Measurements from ENCODE around the gene TULP1.

DNA sequence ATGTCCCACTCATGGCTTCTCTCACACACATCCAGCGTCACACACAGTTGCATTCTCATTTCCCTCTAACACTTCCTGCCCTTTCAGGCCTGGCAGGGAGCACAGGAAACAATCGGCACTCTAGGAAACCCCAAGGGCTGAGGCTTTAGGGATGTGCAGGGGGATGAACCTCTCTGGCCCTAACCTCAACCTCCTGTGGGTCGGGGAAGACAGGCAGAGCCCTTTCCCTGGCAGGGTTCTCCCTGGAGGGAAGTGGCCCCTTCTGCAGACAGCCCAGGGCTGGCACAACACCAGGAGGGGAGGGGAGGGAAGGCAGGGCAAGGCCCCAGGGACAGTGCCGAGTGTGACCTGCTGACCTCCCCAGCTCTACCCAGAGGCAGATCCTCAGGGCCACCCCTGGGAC, 18.5 kb downstream of the TULP1 start:
- TF ChIP-seq RNF2 (IDR thresholded peaks at IDR 0.05; ENCODE audit: borderline replicate concordance, low read depth, low read length, missing control alignments, poor library complexity, severe bottlenecking): no peak
- TF ChIP-seq, protein P1, sequence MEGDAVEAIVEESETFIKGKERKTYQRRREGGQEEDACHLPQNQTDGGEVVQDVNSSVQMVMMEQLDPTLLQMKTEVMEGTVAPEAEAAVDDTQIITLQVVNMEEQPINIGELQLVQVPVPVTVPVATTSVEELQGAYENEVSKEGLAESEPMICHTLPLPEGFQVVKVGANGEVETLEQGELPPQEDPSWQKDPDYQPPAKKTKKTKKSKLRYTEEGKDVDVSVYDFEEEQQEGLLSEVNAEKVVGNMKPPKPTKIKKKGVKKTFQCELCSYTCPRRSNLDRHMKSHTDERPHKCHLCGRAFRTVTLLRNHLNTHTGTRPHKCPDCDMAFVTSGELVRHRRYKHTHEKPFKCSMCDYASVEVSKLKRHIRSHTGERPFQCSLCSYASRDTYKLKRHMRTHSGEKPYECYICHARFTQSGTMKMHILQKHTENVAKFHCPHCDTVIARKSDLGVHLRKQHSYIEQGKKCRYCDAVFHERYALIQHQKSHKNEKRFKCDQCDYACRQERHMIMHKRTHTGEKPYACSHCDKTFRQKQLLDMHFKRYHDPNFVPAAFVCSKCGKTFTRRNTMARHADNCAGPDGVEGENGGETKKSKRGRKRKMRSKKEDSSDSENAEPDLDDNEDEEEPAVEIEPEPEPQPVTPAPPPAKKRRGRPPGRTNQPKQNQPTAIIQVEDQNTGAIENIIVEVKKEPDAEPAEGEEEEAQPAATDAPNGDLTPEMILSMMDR (IDR thresholded peaks at IDR 0.05; ENCODE audit: control extremely low read depth in 1 of 3, insufficient read depth in 1 of 3, low read depth in 1 of 3, low read length in 3 of 3): no peak
- no peak for TF ChIP-seq POU5F1 (IDR thresholded peaks at IDR 0.05; ENCODE audit: low read depth, low read length)
- TF ChIP-seq, protein P2, sequence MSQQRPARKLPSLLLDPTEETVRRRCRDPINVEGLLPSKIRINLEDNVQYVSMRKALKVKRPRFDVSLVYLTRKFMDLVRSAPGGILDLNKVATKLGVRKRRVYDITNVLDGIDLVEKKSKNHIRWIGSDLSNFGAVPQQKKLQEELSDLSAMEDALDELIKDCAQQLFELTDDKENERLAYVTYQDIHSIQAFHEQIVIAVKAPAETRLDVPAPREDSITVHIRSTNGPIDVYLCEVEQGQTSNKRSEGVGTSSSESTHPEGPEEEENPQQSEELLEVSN (IDR thresholded peaks at IDR 0.05): no peak
- no peak for TF ChIP-seq POLR2A (IDR thresholded peaks at IDR 0.05; ENCODE audit: control extremely low read depth in 1 of 2, low read depth in 2 of 2, low read length in 2 of 2)
- TF ChIP-seq CREB1 (IDR thresholded peaks at IDR 0.05): no peak
- no peak for TF ChIP-seq TCF12 (IDR thresholded peaks at IDR 0.05; ENCODE audit: low read depth, low read length)
- no peak for TF ChIP-seq SP2 (IDR thresholded peaks at IDR 0.05; ENCODE audit: low read length)
- no peak for TF ChIP-seq EGR1 (IDR thresholded peaks at IDR 0.05; ENCODE audit: borderline replicate concordance, low read depth, low read length)
- no peak for TF ChIP-seq YY1 (IDR thresholded peaks at IDR 0.05; ENCODE audit: low read depth, low read length)
- no peak for TF ChIP-seq HDAC2 (IDR thresholded peaks at IDR 0.05; ENCODE audit: borderline replicate concordance in 1 of 2, low read depth in 2 of 2, low read length in 2 of 2)
- no peak for TF ChIP-seq SIN3A (conservative IDR thresholded peaks at IDR 0.05 in 1 of 2, IDR thresholded peaks at IDR 0.05 in 1 of 2; ENCODE audit: low read depth in 1 of 2, low read length in 2 of 2)
- TF ChIP-seq, protein P3, sequence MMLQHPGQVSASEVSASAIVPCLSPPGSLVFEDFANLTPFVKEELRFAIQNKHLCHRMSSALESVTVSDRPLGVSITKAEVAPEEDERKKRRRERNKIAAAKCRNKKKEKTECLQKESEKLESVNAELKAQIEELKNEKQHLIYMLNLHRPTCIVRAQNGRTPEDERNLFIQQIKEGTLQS (IDR thresholded peaks at IDR 0.05; ENCODE audit: insufficient read depth, low read depth, low read length): no peak
- TF ChIP-seq GTF2F1 (IDR thresholded peaks at IDR 0.05; ENCODE audit: borderline replicate concordance, low read depth, low read length): no peak
